ENCODE measurements around the gene LRRC8B.

Gene LRRC8B

GRCh38 chr1:89609781-89610456 lies 85.3 kb downstream of the LRRC8B start:
- no peak for DNase-seq

GRCh38 chr1:89610457-89611011 lies 85.9 kb downstream of the LRRC8B start:
- DNase-seq: no peak

- DNase-seq: no peak
These were observed 87.1 kb downstream of the LRRC8B start for GRCh38 chr1:89611721-89612120.

- DNase-seq: no peak
These were observed 89.3 kb downstream of the LRRC8B start for GRCh38 chr1:89613928-89614327.

DNA sequence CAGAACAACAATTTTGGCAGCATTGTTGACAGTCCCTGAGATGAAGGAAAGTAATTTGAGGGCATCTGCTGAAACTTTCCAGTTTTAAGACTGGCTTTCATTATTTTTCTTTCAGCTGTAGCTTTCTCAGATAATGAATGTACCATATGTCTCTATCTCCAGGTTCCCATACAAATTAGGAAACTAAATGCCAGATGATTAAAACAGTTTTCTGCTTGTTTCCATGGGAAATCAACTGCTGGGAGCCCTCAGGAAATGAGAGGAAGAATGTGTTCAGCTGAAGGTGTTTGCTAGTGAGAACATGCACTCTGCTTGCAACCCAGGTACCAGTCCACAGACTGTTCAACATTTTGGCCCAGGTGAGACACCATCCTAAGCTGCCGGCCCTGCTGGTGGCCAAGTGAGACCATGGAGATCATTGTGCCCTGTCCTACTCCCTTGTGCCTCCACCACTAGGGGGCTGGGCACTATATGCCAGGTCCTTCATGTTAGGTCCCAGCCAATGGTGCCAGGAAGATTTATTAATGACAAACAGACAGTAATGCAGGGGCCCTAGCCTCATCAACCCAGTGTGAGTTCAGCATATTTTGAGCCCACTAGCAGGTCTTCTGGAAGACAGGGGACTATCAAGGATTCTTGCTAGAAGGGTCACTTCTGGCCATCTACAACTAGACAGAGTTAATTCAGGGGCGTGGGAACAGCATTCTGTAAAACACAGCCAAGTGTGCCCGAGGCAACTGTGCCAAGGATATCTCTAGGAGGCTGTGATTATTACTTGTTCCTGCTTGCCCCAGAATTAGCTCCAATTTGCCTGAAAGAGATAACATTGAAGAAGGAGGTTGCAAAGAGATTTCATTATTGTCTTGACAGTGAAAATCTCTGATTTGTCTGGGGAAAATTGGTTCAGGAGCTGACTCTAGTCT lies 91.3 kb downstream of the LRRC8B start:
- DNase-seq: peak in 1 of 2 experiments; percentile 26

DNA sequence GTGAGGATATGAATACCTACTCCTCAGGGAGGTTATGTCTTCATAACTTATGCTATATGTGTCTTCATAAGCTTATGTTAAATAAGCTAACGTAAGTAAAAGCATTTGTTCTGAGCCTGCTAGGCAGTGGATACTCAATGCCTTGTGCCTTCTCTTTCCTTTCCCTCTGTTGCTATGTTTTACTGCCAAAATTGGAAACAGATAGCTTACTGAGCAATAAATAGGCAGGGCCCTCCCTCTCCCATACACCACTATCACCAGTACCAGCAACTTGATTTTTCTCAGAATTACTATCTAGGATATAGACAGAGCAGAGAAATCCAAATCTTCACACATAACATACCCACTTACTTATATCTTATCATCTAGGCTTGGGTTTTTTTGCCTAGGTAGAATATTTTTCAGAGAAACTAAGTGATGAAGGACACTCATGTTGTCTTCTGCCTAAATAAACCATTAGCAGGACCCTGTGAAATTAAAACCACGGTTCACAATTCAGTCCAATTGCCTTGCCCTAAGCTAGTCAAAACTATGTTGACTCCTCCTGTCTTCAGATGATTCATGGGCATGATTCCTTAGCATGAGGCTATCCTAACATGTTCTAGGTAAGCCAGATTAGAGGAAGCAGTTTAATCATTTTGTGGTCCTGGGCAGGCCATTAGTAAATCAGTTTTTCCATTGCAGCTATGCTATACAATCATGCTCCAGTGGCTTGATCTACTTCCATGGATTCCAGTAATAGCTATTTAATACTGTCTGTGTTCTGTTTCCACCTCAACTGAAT lies 92.4 kb downstream of the LRRC8B start:
- no peak for DNase-seq

DNA sequence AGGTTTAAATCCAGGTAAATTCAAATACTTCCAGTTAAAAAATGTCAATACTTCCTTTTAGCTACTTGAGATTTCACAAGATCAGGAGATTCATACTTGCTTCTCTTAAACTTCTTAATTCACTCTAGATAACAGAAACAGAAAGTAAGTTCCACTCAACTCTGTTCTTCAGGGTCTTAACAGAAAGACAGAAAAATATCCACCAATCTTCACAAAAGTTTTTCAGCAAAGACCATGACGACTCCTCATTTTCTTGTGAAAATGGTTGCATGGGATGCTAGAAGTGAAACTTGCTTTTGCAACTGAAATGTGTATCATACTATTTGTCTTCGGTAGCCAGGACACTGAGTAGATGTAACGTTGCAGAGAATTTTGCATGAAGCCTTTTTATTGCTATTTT lies 96.0 kb downstream of the LRRC8B start:
- DNase-seq: no peak

- no peak for DNase-seq
These were observed 98.3 kb downstream of the LRRC8B start for GRCh38 chr1:89622895-89623294.

- no peak for DNase-seq
These were observed 99.7 kb downstream of the LRRC8B start for GRCh38 chr1:89624314-89624713.

DNA sequence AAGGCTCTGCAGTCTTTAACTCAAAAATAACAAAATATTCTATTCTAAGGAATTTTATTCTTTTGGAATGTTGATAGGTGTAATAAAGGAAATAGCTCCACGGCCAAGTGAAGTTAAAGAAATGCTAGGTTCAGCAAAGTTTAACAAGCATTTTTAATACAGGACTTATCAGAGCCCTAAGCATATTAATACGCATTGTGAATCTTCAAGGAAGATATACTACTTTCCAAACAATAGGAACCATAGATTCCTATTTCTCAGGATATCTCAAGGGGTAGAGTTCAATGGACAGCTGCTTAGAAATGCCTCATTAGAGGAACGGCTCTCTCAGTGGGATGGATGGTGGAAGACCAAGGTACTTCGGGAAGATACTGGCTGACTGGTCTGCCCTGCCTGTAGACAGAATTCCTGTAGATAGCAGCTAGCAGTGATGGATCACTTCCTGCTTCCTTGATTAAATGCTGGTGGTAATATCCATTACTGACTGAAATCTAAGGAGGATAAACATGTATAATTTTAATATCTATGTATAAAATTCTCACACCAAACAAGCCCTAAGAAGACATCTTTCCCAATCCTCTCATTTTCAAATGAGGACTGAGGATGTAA lies 100.2 kb downstream of the LRRC8B start:
- DNase-seq: no peak

GRCh38 chr1:89627596-89627962 lies 103.0 kb downstream of the LRRC8B start:
- DNase-seq: peak in 1 of 2 experiments; percentile 11

DNA sequence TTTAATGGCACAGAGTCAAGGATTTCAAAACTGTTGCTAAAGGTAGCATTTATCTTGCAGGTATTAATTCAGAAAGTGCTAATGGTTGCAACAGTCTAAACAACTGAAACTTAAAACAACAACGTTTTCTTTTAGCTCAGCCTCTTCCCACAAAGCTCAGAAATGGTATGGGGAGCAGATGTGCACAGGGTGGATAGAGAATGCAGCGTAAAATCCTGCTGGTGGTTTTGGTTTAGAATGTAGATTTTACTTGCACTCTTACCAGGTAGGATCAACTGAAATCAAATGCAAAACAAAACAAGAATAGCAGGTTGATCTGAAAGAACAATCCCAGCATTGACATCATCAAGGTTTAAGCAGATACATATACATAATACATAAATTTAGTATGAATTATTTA lies 104.5 kb downstream of the LRRC8B start:
- DNase-seq: peak; percentile 88 to 89

DNA sequence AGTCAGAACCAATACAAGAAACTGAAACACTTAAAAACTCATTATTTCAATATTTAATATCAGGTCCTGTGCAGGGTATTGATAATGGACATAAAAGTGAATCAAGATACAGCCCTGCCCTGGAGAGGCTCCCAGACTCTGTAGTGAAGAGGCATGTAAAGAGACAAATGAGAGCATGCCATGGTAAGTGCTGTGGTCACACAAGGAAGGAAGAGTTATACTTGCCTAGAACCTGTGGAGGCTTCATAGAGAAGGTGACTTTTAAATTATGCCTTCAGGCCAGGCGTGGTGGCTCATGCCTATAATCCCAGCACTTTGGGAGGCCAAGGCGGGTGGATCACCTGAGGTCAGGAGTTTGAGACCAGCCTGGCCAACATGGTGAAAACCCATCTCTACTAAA lies 105.0 kb downstream of the LRRC8B start:
- DNase-seq: peak; percentile 67 to 75

DNA sequence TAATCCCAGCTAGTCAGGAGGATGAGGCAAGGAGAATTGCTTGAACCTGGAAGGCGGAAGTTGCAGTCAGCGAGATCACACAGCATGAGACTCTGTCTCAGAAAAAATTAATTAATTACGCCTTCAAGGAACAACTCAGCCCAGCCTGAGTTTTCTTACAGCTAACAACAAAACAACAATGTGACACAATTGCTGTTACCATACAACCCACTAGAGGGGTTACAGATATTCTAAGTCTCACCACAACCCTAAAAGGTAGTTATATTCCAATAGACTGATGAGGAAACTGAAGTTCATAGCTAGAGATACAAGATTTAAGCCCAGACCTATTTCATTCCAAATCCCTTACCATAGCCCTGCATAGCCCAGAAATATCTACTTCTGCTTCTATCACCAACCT lies 105.4 kb downstream of the LRRC8B start:
- DNase-seq: no peak

DNA sequence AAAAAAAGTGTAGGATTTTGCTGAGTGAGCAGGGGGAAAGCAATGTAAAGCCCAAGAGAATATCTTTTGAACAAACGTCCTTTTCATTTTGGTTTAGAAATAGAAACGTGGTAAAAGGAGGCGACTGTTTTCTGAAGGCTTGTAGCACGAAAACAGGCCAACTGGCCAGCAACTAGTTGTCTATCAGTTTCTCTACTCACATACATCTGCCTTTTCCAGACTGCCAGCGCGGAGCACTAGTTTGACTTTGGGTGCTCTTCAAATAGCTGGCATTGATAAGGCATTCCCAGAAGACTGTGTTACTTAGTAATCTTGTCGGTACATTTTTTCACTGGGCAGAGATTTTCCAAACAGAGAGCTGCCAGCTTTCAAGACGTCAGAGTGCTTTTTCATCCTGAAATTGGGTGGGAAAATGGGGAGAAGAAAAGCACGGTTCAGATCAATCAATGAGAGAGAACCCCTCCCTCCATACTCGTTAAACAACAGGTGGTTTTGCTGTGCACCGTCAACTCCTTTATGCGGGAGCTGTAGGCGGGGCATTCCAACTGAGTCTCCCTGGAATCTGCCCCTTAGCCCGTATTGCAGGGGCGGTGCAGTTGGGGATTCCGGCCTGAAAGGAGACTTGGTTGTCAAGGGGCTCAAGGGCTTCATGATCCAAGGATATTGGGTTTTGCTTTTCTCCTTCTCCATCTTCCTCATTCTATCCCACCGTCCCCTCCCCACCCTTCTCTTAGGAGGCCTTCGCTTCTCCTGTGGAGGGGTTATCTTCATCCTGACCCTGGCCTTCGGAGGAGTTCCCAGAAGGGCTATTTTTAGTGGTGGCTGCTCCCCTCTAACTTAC lies 107.4 kb downstream of the LRRC8B start:
- peak; percentile 59 to 65 for DNase-seq

DNA sequence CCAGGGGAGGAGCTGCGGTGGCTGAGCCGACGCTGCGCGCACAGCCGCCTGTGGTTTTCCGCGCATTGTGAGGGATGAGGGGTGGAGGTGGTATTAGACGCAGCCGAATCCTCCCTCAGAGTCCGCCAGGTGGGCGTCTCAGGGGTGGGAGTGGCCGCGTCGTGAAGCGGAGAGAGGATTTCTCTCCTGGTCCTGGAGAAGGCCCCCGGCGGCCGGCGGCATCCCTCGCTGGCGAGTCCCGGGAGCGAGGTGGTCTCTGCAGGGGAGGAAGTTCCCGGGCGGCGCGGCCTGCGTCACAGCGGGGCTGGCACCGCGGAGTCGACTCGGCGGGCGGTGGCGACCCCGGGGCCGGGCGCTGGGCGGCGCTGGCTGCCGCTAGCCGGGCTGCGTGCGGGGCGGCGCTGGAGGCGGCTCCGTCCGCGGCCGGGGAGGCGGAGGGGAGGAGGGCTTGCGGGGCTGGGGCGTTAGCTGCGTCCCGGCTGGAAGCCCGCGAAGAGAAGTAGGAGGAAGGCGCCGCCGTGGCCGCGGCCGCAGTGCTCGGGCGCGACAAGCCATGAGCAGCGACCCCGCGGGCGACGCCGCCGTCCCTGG lies 108.1 kb downstream of the LRRC8B start, which contains the start of gene LRRC8C:
Gene LRRC8C (plus strand): TSS at position 464 of the 591 bp plus-strand sequence. CDS start 53,354 bp downstream, outside the sequence.
- DNase-seq: peak; percentile 72 to 93

DNA sequence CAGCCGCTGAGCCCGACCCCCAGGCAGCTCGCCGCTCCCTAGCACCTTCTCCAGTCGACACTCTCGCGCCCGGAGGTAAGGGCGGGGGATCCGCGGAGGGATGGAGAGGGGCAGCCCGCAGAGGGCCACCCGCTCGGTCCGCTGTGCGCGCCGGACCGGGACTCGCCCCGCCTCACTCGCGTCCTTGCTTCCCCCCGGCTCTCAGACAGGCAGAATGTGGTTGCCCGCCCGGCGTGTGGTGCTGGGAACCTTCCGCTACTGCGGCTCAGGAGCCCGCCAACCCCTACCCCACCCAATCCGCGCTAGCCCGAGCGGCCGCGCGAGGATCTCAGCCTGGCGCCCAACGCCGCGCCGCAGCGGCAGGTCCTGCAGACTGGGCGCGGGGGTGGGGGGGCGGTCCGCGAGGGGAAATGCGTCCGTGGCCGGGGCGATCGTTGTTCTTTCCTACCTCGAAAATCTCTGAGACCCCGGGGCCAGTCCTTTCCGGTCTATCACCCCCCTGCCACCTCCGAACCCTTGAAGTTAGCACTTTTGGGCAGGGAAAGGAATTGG lies 108.7 kb downstream of the LRRC8B start:
- peak; percentile 65 to 90 for DNase-seq

DNA sequence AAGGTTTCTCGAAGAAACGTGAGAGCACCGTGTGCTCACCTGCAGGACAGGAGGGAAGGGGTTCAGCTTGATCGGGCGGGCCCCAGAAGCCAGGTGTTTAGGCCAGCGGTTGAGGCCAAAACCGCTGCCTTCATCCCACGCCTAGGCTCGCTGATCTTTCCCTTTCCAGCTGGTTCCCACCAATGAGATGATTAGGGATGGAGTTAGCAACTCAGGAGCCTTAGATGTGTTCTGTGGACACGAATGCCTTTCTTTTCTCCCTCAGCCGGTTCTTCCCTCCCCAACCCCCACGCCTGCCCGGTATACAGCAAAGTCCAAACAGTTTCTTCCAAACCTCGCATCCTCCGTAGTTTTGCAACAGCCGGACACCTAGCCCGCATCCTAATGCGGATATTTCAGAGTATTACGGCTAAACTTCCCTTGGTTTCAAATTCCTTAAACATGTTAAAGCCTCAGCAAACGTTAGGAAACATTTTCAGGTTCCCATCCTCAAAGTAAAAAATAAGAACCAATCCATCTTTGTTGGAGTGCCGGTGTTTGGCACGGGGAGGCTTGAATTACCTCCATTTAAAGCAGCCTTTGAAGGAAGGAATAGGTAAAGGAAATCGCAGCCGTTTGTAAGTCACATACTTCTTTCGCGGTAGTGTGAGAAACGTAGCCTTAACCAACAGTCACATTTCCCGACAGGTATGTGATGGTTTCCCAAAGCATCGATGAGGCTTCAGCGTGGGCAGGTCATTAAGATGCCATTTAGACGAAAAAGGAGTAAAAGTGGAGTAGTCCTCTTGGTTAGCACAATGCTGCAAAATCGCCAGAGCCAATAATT lies 109.4 kb downstream of the LRRC8B start:
- peak; percentile 44 to 71 for DNase-seq

All from NCI-H526 (cell line).